Activated B cell treated with CpG ODN at 0.5 μM for 24 hours (primary cell): Measurements from ENCODE around the gene SCUBE1. TPM values are rescaled to one million over a fixed set of nuclear protein-coding genes. Genes with fewer than 3 reads are reported as not detected.

Experiments
- ATAC-seq: fragments of 200-7000 bp; cut with Tn5 transposase; one replicate; pipeline ENCODE4 v1.10.0; 2021; ENCODE audit warnings: low read depth, mild to moderate bottlenecking, moderate library complexity
- CTCF ChIA-PET: fragments of 350-600 bp; sonication (Branson Sonifier 250); formaldehyde crosslinking; loops from one replicate; lab custom pipeline; 2021; ENCODE audit warnings: antibody characterized with exemption; lab: Charles Lee
- POLR2A ChIA-PET: fragments of 350-600 bp; sonication (Branson Sonifier 250); formaldehyde crosslinking; loops from one replicate; lab custom pipeline; 2021; ENCODE audit warnings: antibody characterized with exemption; lab: Charles Lee
- DNase-seq: peaks from one replicate; pipeline ENCODE4 v3.0.0; 2022
- H3K27ac Mint-ChIP-seq: one replicate; pipeline ENCODE4 v1.8.0; 2020; ENCODE audit warnings: mixed read lengths
- H3K27me3 Mint-ChIP-seq: one replicate; pipeline ENCODE4 v1.8.0; 2021; ENCODE audit warnings: mixed read lengths
- H3K36me3 Mint-ChIP-seq: one replicate; pipeline ENCODE4 v1.8.0; 2021; ENCODE audit warnings: low read depth, mixed read lengths
- H3K4me1 Mint-ChIP-seq: one replicate; pipeline ENCODE4 v1.8.0; 2021; ENCODE audit warnings: mixed read lengths
- H3K4me3 Mint-ChIP-seq: one replicate; pipeline ENCODE4 v1.8.0; 2020; ENCODE audit warnings: mild to moderate bottlenecking, mixed read lengths
- H3K9me3 Mint-ChIP-seq: one replicate; pipeline ENCODE4 v1.8.0; 2020; ENCODE audit warnings: mixed read lengths
- CTCF ChIP-seq: fragments of 200-600 bp; IDR thresholded peaks from one replicate; pipeline ENCODE4 v1.8.0; 2022; ENCODE audit warnings: antibody characterized with exemption, mild to moderate bottlenecking
- intact Hi-C: fragments of 100-400 bp; cut with micrococcal nuclease; formaldehyde crosslinking; loops from one replicate; pipeline ENCODE4 v1.15.1; 2024
- total RNA-seq: library from RNA; stranded (reverse); gene quantifications from 2 replicates; pipeline ENCODE4 v1.2.3, GENCODE V29; 2022

SCUBE1 gene
- total RNA-seq, 1 donor from 2014 or later, result not detected

GRCh38 chr22:43216738-43217137, 126.4 kb downstream of the SCUBE1 start:
- intact Hi-C loops, result no loop called here
- Mint-ChIP-seq H3K27ac (no peak overlapping the region), H3K27me3 (peaks cover 12% of the 10 kb centered on the region), H3K9me3 (no peaks in the 10 kb centered on the region), H3K36me3 (no peaks in the 10 kb centered on the region), H3K4me3 (no peak overlapping the region), H3K4me1 (no peaks in the 10 kb centered on the region)
- ChIA-PET POLR2A (interaction anchor here (0.6 to 1.0 kb wide), 2 partner anchors 29 to 264 kb away, joined by 3 read pairs; no protein-coding TSS in a partner anchor), CTCF (no interaction called here)
- DNase-seq (no peak), ATAC-seq (no peak)
- TF ChIP-seq CTCF, result no peak

DNA sequence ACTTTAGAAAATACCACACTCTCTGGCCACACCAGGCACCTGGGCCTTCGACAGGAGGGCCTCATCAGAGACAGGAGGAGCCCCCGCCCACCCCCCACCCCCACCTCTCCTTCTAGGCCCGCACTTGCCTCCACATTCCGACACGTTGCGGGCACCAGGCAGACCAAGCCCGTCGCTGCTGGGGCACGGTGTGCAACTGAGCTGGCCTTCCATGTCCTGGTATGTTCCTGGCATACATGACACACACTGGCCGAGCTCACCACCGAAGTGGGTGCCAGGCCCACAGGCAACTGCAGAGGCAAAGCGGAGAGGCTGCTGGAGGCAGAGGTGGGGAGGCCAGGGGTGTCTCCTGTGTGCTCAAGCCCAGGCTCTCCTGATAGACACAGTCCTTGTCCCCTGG, 129.2 kb downstream of the SCUBE1 start:
- ATAC-seq (no peak), DNase-seq (no peak)
- Mint-ChIP-seq H3K9me3 (no peaks in the 10 kb centered on the region), H3K27ac (no peak overlapping the region), H3K36me3 (no peaks in the 10 kb centered on the region), H3K27me3 (peaks cover 15% of the 10 kb centered on the region), H3K4me1 (no peaks in the 10 kb centered on the region), H3K4me3 (no peak overlapping the region)
- ChIA-PET POLR2A (no interaction called here), CTCF (no interaction called here)
- no peak for TF ChIP-seq CTCF
- intact Hi-C loops, result no loop called here

GRCh38 chr22:43213051-43213450, 130.1 kb downstream of the SCUBE1 start:
- ChIA-PET POLR2A (no interaction called here), CTCF (no interaction called here)
- H3K4me1 Mint-ChIP-seq, result no peaks in the 10 kb centered on the region
- H3K9me3 Mint-ChIP-seq, result no peaks in the 10 kb centered on the region
- no peak for ATAC-seq
- H3K27ac Mint-ChIP-seq, result no peak overlapping the region
- peaks cover 18% of the 10 kb centered on the region for H3K27me3 Mint-ChIP-seq
- H3K36me3 Mint-ChIP-seq, result no peaks in the 10 kb centered on the region
- no peak overlapping the region for H3K4me3 Mint-ChIP-seq
- no peak for DNase-seq
- no peak for TF ChIP-seq CTCF
- intact Hi-C loops, result no loop called here

DNA sequence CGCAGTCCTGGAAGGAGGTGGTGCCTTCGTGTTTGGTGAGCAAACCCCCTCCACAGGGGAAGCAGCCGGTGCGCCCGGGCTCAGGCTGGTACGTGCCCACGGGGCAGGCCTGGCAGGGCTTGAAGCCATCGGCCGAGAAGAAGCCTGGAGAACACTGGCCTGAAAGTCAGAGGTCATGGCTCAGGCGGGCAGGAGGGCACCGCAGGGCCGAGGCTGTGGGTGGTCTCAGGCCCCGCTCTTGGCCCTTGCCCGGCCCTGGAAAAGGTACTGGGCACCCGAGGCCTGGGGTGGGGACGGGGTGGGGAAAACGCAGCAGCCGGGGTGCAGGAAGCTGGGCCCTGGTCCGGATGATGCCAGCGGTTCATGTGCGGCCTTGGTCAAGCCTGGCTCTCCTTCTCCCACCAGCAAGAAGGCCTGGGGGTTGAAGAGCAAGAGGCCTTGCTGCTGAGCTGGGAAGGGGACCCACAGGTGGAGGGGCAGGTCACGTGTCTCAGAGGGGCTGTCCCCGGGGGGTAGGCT, 130.7 kb downstream of the SCUBE1 start:
- POLR2A ChIA-PET, result no interaction called here
- no peaks in the 10 kb centered on the region for H3K4me1 Mint-ChIP-seq
- H3K36me3 Mint-ChIP-seq, result no peaks in the 10 kb centered on the region
- H3K9me3 Mint-ChIP-seq, result no peaks in the 10 kb centered on the region
- intact Hi-C loops, result no loop called here
- ATAC-seq (no peak), DNase-seq (no peak)
- H3K4me3 Mint-ChIP-seq, result no peak overlapping the region
- no peak overlapping the region for H3K27ac Mint-ChIP-seq
- no peak for TF ChIP-seq CTCF
- peaks cover 16% of the 10 kb centered on the region for H3K27me3 Mint-ChIP-seq
- CTCF ChIA-PET, result no interaction called here

GRCh38 chr22:43211941-43212433, 131.2 kb downstream of the SCUBE1 start:
- H3K27me3 Mint-ChIP-seq, result peaks cover 12% of the 10 kb centered on the region
- ATAC-seq (no peak), DNase-seq (no peak)
- H3K36me3 Mint-ChIP-seq, result no peaks in the 10 kb centered on the region
- no peaks in the 10 kb centered on the region for H3K4me1 Mint-ChIP-seq
- intact Hi-C loops, result no loop called here
- no peaks in the 10 kb centered on the region for H3K9me3 Mint-ChIP-seq
- no peak overlapping the region for H3K27ac Mint-ChIP-seq
- TF ChIP-seq CTCF, result no peak
- ChIA-PET POLR2A (no interaction called here), CTCF (no interaction called here)
- no peak overlapping the region for H3K4me3 Mint-ChIP-seq
